DOHH2 (cell line): ENCODE results near the gene ARHGEF16.

Experiments
- EZH2phosphoT487 ChIP-seq: fragments of 200-600 bp; sonication (generic); IDR thresholded peaks from 2 replicates; pipeline ENCODE4 v1.6.1; 2017; ENCODE audit warnings: borderline replicate concordance, mild to moderate bottlenecking, antibody characterized with exemption, low read length, moderate library complexity, mixed read lengths
- TF ChIP-seq, protein P1 (sequence below): fragments of 200-600 bp; sonication (generic); IDR thresholded peaks from one replicate; pipeline ENCODE4 v1.5.1; 2014; ENCODE audit warnings: antibody characterized with exemption, mild to moderate bottlenecking, low read depth, low read length; ENCODE audit not compliant: poor library complexity, severe bottlenecking

DNA sequence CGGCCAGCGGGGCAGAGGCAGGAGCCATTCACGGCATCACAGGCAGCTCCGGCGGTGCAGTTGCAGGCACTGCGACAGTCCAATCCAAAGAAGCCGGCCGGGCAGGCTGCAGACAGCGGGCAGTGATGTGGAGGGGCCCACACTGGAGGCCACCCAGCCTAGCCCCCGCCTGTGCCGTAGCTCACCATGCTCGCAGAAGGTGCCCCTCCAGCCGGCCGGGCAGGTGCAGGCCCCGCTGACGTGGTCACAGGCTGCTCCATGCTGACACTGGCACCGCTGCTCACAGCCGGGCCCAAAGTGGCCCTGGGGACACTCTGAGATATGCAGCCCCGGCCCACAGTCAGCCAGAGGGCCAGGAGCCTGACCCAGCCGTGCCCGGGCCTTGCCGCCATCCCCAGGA lies 45.1 kb downstream of the ARHGEF16 start:
- TF ChIP-seq, protein P1, sequence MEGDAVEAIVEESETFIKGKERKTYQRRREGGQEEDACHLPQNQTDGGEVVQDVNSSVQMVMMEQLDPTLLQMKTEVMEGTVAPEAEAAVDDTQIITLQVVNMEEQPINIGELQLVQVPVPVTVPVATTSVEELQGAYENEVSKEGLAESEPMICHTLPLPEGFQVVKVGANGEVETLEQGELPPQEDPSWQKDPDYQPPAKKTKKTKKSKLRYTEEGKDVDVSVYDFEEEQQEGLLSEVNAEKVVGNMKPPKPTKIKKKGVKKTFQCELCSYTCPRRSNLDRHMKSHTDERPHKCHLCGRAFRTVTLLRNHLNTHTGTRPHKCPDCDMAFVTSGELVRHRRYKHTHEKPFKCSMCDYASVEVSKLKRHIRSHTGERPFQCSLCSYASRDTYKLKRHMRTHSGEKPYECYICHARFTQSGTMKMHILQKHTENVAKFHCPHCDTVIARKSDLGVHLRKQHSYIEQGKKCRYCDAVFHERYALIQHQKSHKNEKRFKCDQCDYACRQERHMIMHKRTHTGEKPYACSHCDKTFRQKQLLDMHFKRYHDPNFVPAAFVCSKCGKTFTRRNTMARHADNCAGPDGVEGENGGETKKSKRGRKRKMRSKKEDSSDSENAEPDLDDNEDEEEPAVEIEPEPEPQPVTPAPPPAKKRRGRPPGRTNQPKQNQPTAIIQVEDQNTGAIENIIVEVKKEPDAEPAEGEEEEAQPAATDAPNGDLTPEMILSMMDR = no peak
- TF ChIP-seq EZH2phosphoT487 = no peak
